ENCODE results near the gene FAM193B.

FAM193B gene

GRCh38 chr5:177494346-177495195 is 59.8 kb downstream of the FAM193B start:
- H3K27me3 ChIP-seq (ENCODE audit: insufficient read depth, insufficient read length) = peaks cover 11% of the 10 kb centered on the region
- H3K4me1 ChIP-seq (ENCODE audit: insufficient read depth, insufficient read length) = peaks cover 60% of the 10 kb centered on the region
- TF ChIP-seq ZNF274 (IDR thresholded peaks at IDR 0.05; ENCODE audit: low read depth, low read length) (no peak), YY1 (IDR thresholded peaks at IDR 0.05; ENCODE audit: insufficient read depth, insufficient read length) (no peak), SUZ12 (IDR thresholded peaks at IDR 0.05; ENCODE audit: extremely low read depth, insufficient read depth, insufficient read length) (no peak)
- H3K9me3 ChIP-seq (ENCODE audit: insufficient read depth, low read length) = no peaks in the 10 kb centered on the region
- H3K36me3 ChIP-seq (ENCODE audit: insufficient read depth, insufficient read length, low read length) = peaks cover 65% of the 10 kb centered on the region
- DNase-seq (ENCODE audit: low read depth, low spot score) = peak; percentile 75
- peak overlapping the region; percentile 76 for H3K9ac ChIP-seq (ENCODE audit: insufficient read length, low read depth)
- peak overlapping the region; percentile 67 for H3K4me3 ChIP-seq (ENCODE audit: insufficient read length, low read depth)

DNA sequence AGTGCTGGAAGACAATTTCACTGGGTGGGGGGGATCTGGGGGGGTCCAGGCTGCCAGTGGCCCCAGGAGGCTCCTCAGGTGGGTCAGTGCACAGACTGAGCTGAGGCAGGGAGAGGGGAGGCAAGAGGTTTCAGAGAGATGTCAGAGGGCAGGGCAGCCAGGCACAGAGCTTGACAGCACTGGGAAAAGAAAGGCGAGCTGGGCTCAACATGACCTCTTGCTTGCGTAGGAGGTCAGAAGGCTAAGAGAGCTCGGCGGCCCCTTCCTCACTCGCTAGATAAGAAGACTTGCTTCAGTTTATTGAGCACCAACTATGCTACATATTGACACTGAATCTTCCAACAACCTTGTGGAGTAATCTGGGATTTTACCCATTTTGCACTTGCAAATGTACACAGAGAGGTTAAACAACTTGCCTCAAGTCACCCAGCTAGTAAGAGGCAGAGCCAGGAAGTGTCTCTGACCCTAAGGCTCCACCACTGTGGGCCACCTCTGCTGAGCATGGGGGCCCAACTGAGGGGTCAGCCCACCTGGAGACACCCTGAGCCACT is 60.5 kb downstream of the FAM193B start:
- Histone ChIP-seq H3K4me3 (ENCODE audit: insufficient read length, low read depth) (no peak overlapping the region), H3K27me3 (ENCODE audit: insufficient read depth, insufficient read length) (peaks cover 9% of the 10 kb centered on the region), H3K4me1 (ENCODE audit: insufficient read depth, insufficient read length) (peaks cover 67% of the 10 kb centered on the region), H3K9me3 (ENCODE audit: insufficient read depth, low read length) (no peaks in the 10 kb centered on the region), H3K9ac (ENCODE audit: insufficient read length, low read depth) (peak overlapping the region; percentile 29), H3K36me3 (ENCODE audit: insufficient read depth, insufficient read length, low read length) (peaks cover 72% of the 10 kb centered on the region)
- no peak for DNase-seq (ENCODE audit: low read depth, low spot score)
- no peak for TF ChIP-seq ZNF274 (IDR thresholded peaks at IDR 0.05; ENCODE audit: low read depth, low read length)
- no peak for TF ChIP-seq YY1 (IDR thresholded peaks at IDR 0.05; ENCODE audit: insufficient read depth, insufficient read length)
- no peak for TF ChIP-seq SUZ12 (IDR thresholded peaks at IDR 0.05; ENCODE audit: extremely low read depth, insufficient read depth, insufficient read length)

GRCh38 chr5:177492841-177493240 is 61.5 kb downstream of the FAM193B start:
- peaks cover 61% of the 10 kb centered on the region for H3K4me1 ChIP-seq (ENCODE audit: insufficient read depth, insufficient read length)
- H3K27me3 ChIP-seq (ENCODE audit: insufficient read depth, insufficient read length) = no peaks in the 10 kb centered on the region
- peaks cover 82% of the 10 kb centered on the region for H3K36me3 ChIP-seq (ENCODE audit: insufficient read depth, insufficient read length, low read length)
- H3K4me3 ChIP-seq (ENCODE audit: insufficient read length, low read depth) = no peak overlapping the region
- H3K9ac ChIP-seq (ENCODE audit: insufficient read length, low read depth) = peak overlapping the region; percentile 12
- TF ChIP-seq YY1 (IDR thresholded peaks at IDR 0.05; ENCODE audit: insufficient read depth, insufficient read length) = no peak
- TF ChIP-seq SUZ12 (IDR thresholded peaks at IDR 0.05; ENCODE audit: extremely low read depth, insufficient read depth, insufficient read length) = no peak
- TF ChIP-seq ZNF274 (IDR thresholded peaks at IDR 0.05; ENCODE audit: low read depth, low read length) = no peak
- no peaks in the 10 kb centered on the region for H3K9me3 ChIP-seq (ENCODE audit: insufficient read depth, low read length)
- no peak for DNase-seq (ENCODE audit: low read depth, low spot score)

DNA sequence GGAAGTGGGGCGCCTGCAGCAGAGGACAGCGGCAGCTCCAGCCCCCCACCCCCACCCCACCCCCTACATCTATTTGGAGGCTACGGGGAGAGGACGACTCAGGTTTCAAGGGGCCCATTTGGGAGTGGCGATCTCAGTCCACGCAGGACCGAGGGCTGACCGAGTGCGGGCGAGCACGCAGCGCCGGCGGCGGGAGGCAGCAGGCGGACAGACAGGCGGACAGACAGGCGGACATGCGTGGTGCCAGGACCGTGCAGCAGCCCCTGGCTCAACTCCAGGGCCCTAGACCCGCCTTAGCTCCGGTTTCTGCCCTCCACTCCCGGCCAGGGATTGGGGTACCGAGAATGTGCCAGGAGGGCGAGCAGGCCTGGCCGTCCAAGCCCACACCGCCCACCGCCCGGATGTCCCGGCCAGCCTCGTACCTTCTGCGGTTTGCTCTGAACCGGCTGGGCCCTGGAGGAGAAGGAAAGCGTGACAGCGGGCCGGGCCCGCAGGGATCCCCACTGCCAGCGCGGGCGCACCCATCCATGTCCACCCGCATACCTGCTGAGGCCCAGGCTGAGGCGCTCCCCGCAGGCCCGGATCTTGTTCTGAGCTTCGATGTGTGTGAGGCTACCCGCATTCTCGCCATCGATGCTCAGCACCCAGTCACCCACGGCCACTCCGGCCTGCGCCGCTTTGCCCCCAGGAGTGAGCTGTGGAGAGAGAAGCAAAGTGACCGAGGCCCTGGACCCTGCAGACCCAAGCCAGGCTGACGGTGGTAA is 62.2 kb downstream of the FAM193B start:
- no peak for DNase-seq (ENCODE audit: low read depth, low spot score)
- Histone ChIP-seq H3K9me3 (ENCODE audit: insufficient read depth, low read length) (no peaks in the 10 kb centered on the region), H3K36me3 (ENCODE audit: insufficient read depth, insufficient read length, low read length) (peaks cover 89% of the 10 kb centered on the region), H3K4me3 (ENCODE audit: insufficient read length, low read depth) (no peak overlapping the region), H3K27me3 (ENCODE audit: insufficient read depth, insufficient read length) (no peaks in the 10 kb centered on the region), H3K4me1 (ENCODE audit: insufficient read depth, insufficient read length) (peaks cover 61% of the 10 kb centered on the region), H3K9ac (ENCODE audit: insufficient read length, low read depth) (peak overlapping the region; percentile 42)
- TF ChIP-seq YY1 (IDR thresholded peaks at IDR 0.05; ENCODE audit: insufficient read depth, insufficient read length) (no peak), SUZ12 (IDR thresholded peaks at IDR 0.05; ENCODE audit: extremely low read depth, insufficient read depth, insufficient read length) (no peak), ZNF274 (IDR thresholded peaks at IDR 0.05; ENCODE audit: low read depth, low read length) (no peak)

DNA sequence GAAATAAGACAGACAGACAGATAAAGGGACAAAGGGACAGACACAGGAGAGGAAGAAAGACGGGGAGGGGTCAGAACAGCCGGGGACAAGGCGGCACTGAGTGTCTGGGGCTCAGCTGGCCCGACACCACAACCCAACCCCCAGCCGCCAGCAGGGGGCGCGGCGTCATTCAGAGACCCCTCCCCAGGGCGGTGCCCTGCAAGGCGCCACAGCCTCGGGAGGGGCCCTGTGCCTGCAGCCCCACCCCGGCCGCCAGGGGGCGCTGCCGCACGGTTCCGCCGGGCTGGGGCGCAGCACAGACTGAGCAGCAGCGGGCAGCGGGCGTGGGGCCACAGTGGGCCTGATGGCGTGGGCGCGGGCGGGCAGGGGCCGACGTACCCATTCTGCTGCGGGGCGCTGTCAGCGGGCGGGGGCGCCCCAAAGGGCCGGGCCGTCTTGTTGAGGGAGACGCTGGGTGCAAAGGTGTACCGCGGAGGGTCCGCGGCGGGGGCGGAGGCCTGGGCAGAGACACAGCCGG is 62.9 kb downstream of the FAM193B start:
- no peak overlapping the region for H3K4me3 ChIP-seq (ENCODE audit: insufficient read length, low read depth)
- DNase-seq (ENCODE audit: low read depth, low spot score) = peak; percentile 77
- H3K9ac ChIP-seq (ENCODE audit: insufficient read length, low read depth) = peak overlapping the region; percentile 42
- H3K4me1 ChIP-seq (ENCODE audit: insufficient read depth, insufficient read length) = peaks cover 61% of the 10 kb centered on the region
- peaks cover 92% of the 10 kb centered on the region for H3K36me3 ChIP-seq (ENCODE audit: insufficient read depth, insufficient read length, low read length)
- TF ChIP-seq ZNF274 (IDR thresholded peaks at IDR 0.05; ENCODE audit: low read depth, low read length) (no peak), SUZ12 (IDR thresholded peaks at IDR 0.05; ENCODE audit: extremely low read depth, insufficient read depth, insufficient read length) (no peak), YY1 (IDR thresholded peaks at IDR 0.05; ENCODE audit: insufficient read depth, insufficient read length) (no peak)
- H3K27me3 ChIP-seq (ENCODE audit: insufficient read depth, insufficient read length) = no peaks in the 10 kb centered on the region
- no peaks in the 10 kb centered on the region for H3K9me3 ChIP-seq (ENCODE audit: insufficient read depth, low read length)

- no peak for DNase-seq (ENCODE audit: low read depth, low spot score)
- Histone ChIP-seq H3K4me3 (ENCODE audit: insufficient read length, low read depth) (no peak overlapping the region), H3K9ac (ENCODE audit: insufficient read length, low read depth) (peak overlapping the region; percentile 51), H3K36me3 (ENCODE audit: insufficient read depth, insufficient read length, low read length) (peaks cover 92% of the 10 kb centered on the region), H3K9me3 (ENCODE audit: insufficient read depth, low read length) (no peaks in the 10 kb centered on the region), H3K4me1 (ENCODE audit: insufficient read depth, insufficient read length) (peaks cover 60% of the 10 kb centered on the region), H3K27me3 (ENCODE audit: insufficient read depth, insufficient read length) (no peaks in the 10 kb centered on the region)
- no peak for TF ChIP-seq SUZ12 (IDR thresholded peaks at IDR 0.05; ENCODE audit: extremely low read depth, insufficient read depth, insufficient read length)
- TF ChIP-seq YY1 (IDR thresholded peaks at IDR 0.05; ENCODE audit: insufficient read depth, insufficient read length) = no peak
- no peak for TF ChIP-seq ZNF274 (IDR thresholded peaks at IDR 0.05; ENCODE audit: low read depth, low read length)
Measured at GRCh38 chr5:177490992-177491391, 63.4 kb downstream of the FAM193B start.

Measured in NT2/D1 (cell line).